Erythroblast (primary cell): ENCODE results near the gene MBNL2.

ENCODE experiments used
- DNase-seq, 2 experiments: peaks; one replicate each; lab custom pipeline; 2025; lab: John Stamatoyannopoulos, UW
- GATA1 ChIP-seq: IDR thresholded peaks from 2 replicates; pipeline ENCODE4 v1.6.1; 2011; ENCODE audit warnings: low read depth, mild to moderate bottlenecking, control low read depth, low read length, moderate library complexity
- POLR2A ChIP-seq: IDR thresholded peaks from 2 replicates; pipeline ENCODE4 v1.6.1; 2011; ENCODE audit warnings: mild to moderate bottlenecking, low read length

The MBNL2 gene

DNA sequence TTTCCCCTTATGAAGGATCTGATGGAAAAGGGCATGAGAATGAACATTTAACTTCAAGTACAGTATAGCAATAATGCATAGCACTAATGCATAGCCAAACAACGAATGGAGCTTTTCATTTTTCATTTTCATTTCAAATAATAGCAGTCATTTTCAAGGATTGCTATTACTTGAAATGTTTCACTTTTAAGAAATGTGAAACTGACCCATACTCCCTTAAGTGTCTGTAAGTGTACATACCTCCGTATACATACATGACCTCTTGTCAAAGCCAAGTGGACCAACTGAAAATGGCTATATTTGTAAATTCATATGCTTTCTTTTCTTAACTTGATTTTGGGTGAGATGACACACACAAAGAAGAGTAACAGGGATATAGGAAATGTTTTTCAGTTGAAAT lies 215.6 kb downstream of the MBNL2 start:
- DNase-seq: no peak
- TF ChIP-seq GATA1: no peak
- TF ChIP-seq POLR2A: no peak

DNA sequence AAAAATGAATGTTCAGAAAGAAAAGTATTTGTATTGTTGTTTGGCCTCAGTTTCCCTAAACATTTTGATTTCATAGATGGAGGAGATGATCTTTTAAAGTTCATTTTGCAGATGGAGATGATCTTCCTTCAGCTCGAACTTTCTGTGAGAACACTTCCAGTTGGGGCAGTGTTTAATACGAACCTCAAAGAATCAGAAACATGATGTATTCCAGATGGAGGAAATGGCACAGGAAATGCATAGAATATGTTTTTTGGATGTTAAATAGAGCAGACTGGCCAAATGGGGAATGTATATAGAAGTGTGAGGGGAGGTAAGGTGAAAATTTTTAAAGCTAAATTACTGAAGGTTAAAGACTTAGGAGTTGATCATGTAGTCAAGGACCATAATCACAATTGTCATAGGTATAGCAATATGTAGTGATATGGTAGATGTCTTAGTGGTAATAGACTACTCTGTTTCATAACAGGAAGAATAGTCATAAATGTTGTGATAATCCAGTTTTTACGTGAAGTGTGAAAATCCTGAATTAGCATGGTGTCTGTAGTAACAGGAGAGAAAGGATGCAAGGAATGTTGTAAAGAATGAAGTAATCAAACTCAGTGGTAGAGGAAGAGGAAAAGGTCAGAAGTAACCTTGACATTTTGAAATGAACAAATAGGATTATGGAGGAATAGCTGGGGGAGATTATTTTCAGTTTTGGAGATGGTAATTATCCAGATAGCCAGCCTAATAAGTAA lies 216.9 kb downstream of the MBNL2 start:
- no peak for TF ChIP-seq GATA1
- TF ChIP-seq POLR2A: no peak
- no peak for DNase-seq

DNA sequence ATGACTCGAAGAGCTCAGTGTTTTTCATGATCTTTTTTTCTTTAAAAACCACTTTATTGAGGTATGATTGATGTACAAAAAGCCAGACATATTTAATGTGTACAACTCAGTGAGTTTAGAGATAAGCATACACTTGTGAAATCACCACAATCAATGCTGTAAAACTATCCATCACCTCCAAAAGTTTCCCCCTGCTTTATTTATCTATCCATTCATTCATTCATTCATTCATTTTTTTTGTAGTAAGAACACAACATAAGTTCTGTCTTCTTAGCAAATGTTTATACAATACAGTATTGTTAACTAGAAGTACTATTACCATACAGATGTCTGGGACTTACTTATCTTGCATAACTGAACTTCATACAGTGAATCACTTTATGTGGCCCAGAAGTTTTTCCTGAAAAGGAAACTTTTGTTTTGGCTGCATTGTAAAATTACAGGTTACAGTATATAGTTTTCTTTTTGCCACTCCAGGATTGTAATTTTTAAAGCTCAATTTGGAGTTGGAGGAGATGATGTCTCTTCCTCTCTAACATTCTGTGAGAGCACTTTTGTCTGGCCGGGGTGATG lies 218.6 kb downstream of the MBNL2 start:
- TF ChIP-seq GATA1 (no peak), POLR2A (no peak)
- no peak for DNase-seq

DNA sequence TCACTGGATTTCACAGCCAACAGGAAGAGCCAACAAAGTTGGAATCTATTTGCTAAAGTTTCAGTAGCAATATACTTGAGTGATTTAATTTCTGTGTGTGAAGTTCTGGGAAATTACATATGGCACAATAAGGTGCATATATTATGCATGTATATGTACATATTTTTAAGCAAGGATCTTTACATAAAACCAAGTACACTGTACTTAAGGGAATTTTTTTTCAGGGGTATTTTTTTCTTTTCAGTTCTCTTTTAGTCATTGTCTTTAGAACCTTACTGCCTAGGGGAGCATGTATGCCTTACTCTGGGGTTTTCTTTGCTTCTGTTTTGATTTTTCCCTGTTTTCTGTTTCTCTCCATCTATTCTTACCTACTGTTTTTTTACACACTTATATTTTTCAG lies 219.2 kb downstream of the MBNL2 start:
- TF ChIP-seq POLR2A: no peak
- TF ChIP-seq GATA1: no peak
- DNase-seq: no peak
